SK-N-SH treated with all-trans-retinoic acid at 6 μM for 48 hours (cell line): ENCODE data around the gene FMC1.

Experiments
- ATAC-seq: fragments of 200-7000 bp; cut with Tn5 transposase; 3 replicates; pipeline ENCODE4 v1.9.1; 2020; ENCODE audit warnings: mild to moderate bottlenecking, moderate library complexity
- ARNTL ChIP-seq: fragments of 450-650 bp; formaldehyde crosslinking; IDR thresholded peaks from 2 replicates; pipeline ENCODE4 v1.5.0; 2020; ENCODE audit warnings: low read depth, mild to moderate bottlenecking, moderate library complexity, borderline replicate concordance
- BACH2 ChIP-seq: fragments of 250-450 bp; sonication (Bioruptor Pico); IDR thresholded peaks from 2 replicates; pipeline ENCODE4 v1.9.0; 2021; ENCODE audit warnings: mild to moderate bottlenecking, borderline replicate concordance
- CREB5 ChIP-seq: fragments of 250-450 bp; sonication (Bioruptor Pico); IDR thresholded peaks from 2 replicates; pipeline ENCODE4 v1.5.1; 2020; ENCODE audit warnings: low read depth, mild to moderate bottlenecking, moderate library complexity
- CSDC2 ChIP-seq: fragments of 250-450 bp; sonication (Bioruptor Pico); IDR thresholded peaks from 2 replicates; pipeline ENCODE4 v1.5.0; 2020; ENCODE audit warnings: mild to moderate bottlenecking, moderate library complexity
- CSRNP3 ChIP-seq: fragments of 250-450 bp; sonication (Bioruptor Pico); IDR thresholded peaks from 2 replicates; pipeline ENCODE4 v1.5.1; 2021; ENCODE audit warnings: mild to moderate bottlenecking, moderate library complexity
- ESRRG ChIP-seq: fragments of 250-450 bp; sonication (Bioruptor Pico); IDR thresholded peaks from 2 replicates; pipeline ENCODE4 v1.6.1; 2021; ENCODE audit warnings: mild to moderate bottlenecking
- ISL1 ChIP-seq: fragments of 250-450 bp; sonication (Bioruptor Pico); IDR thresholded peaks from 2 replicates; pipeline ENCODE4 v2.1.2; 2022; ENCODE audit warnings: mild to moderate bottlenecking, moderate library complexity
- OSR1 ChIP-seq: fragments of 250-450 bp; sonication (Bioruptor Pico); IDR thresholded peaks from 2 replicates; pipeline ENCODE4 v1.8.0; 2022; ENCODE audit warnings: moderate library complexity, mild to moderate bottlenecking, inconsistent platforms
- PATZ1 ChIP-seq: fragments of 250-450 bp; sonication (Bioruptor Pico); IDR thresholded peaks from 2 replicates; pipeline ENCODE4 v1.8.0; 2020; ENCODE audit warnings: mild to moderate bottlenecking, moderate library complexity, borderline replicate concordance
- POU6F1 ChIP-seq: fragments of 250-450 bp; sonication (Bioruptor Pico); IDR thresholded peaks from 2 replicates; pipeline ENCODE4 v1.8.0; 2021; ENCODE audit warnings: low read depth, mild to moderate bottlenecking, moderate library complexity, borderline replicate concordance
- PPARA ChIP-seq: fragments of 250-450 bp; sonication (Bioruptor Pico); IDR thresholded peaks from 2 replicates; pipeline ENCODE4 v1.5.0; 2020; ENCODE audit warnings: mild to moderate bottlenecking, borderline replicate concordance
- RARB ChIP-seq: fragments of 250-450 bp; sonication (Bioruptor Pico); IDR thresholded peaks from 2 replicates; pipeline ENCODE4 v1.8.0; 2021; ENCODE audit warnings: mild to moderate bottlenecking, moderate library complexity
- SNAI2 ChIP-seq: fragments of 250-450 bp; sonication (Bioruptor Pico); IDR thresholded peaks from 2 replicates; pipeline ENCODE4 v1.5.0; 2020; ENCODE audit warnings: mild to moderate bottlenecking, moderate library complexity
- TCF4 ChIP-seq: fragments of 250-450 bp; sonication (Bioruptor Pico); IDR thresholded peaks from 2 replicates; pipeline ENCODE4 v1.8.0; 2021; ENCODE audit warnings: mild to moderate bottlenecking, moderate library complexity, borderline replicate concordance
- TOX ChIP-seq: fragments of 250-450 bp; sonication (Bioruptor Pico); IDR thresholded peaks from 2 replicates; pipeline ENCODE4 v1.8.0; 2021; ENCODE audit warnings: mild to moderate bottlenecking, moderate library complexity, borderline replicate concordance
- TSHZ2 ChIP-seq: fragments of 250-450 bp; sonication (Bioruptor Pico); IDR thresholded peaks from 2 replicates; pipeline ENCODE4 v1.5.0; 2020; ENCODE audit warnings: mild to moderate bottlenecking, moderate library complexity
- ZC3H10 ChIP-seq: fragments of 250-450 bp; sonication (Bioruptor Pico); IDR thresholded peaks from 2 replicates; pipeline ENCODE4 v1.5.1; 2021; ENCODE audit warnings: mild to moderate bottlenecking, moderate library complexity
- ZFP3 ChIP-seq: fragments of 250-450 bp; sonication (Bioruptor Pico); IDR thresholded peaks from 2 replicates; pipeline ENCODE4 v1.5.0; 2020; ENCODE audit warnings: mild to moderate bottlenecking, moderate library complexity
- ZFP30 ChIP-seq: fragments of 450-650 bp; formaldehyde crosslinking; IDR thresholded peaks from 2 replicates; pipeline ENCODE4 v1.5.0; 2022; ENCODE audit warnings: mild to moderate bottlenecking, moderate library complexity
- ZNF70 ChIP-seq: fragments of 450-650 bp; formaldehyde crosslinking; IDR thresholded peaks from 2 replicates; pipeline ENCODE4 v1.5.0; 2020; ENCODE audit warnings: mild to moderate bottlenecking, moderate library complexity
- ZNF8 ChIP-seq: fragments of 450-650 bp; formaldehyde crosslinking; IDR thresholded peaks from 2 replicates; pipeline ENCODE4 v1.5.0; 2020; ENCODE audit warnings: mild to moderate bottlenecking, moderate library complexity

The FMC1 gene

GRCh38 chr7:139362302-139362701, 21.2 kb downstream of the FMC1 start:
- ATAC-seq = no peak
- TF ChIP-seq ZC3H10 (CRISPR knock-in tag) (no peak), TOX (CRISPR knock-in tag) (no peak), OSR1 (no peak), ARNTL (CRISPR knock-in tag) (no peak), PPARA (CRISPR knock-in tag) (no peak), CREB5 (CRISPR knock-in tag) (no peak), ZFP30 (CRISPR knock-in tag) (no peak)

GRCh38 chr7:139362981-139363380, 21.8 kb downstream of the FMC1 start:
- TF ChIP-seq BACH2 (CRISPR knock-in tag) = no peak
- no peak for TF ChIP-seq ISL1 (CRISPR knock-in tag)
- TF ChIP-seq PATZ1 (CRISPR knock-in tag) = no peak
- TF ChIP-seq CREB5 (CRISPR knock-in tag) = no peak
- no peak for TF ChIP-seq ZFP30 (CRISPR knock-in tag)
- no peak for TF ChIP-seq SNAI2 (CRISPR knock-in tag)
- no peak for TF ChIP-seq POU6F1 (CRISPR knock-in tag)
- TF ChIP-seq TOX (CRISPR knock-in tag) = no peak
- TF ChIP-seq TCF4 = no peak
- no peak for ATAC-seq

- TF ChIP-seq ZFP3 (CRISPR knock-in tag) (no peak), PATZ1 (CRISPR knock-in tag) (no peak), TOX (CRISPR knock-in tag) (no peak), PPARA (CRISPR knock-in tag) (no peak), ZFP30 (CRISPR knock-in tag) (no peak), TCF4 (no peak), ARNTL (CRISPR knock-in tag) (no peak), ZC3H10 (CRISPR knock-in tag) (no peak), ZNF8 (CRISPR knock-in tag) (no peak), ESRRG (CRISPR knock-in tag) (no peak), RARB (CRISPR knock-in tag) (no peak), OSR1 (no peak), CSRNP3 (CRISPR knock-in tag) (no peak), ZNF70 (CRISPR knock-in tag) (no peak), CSDC2 (CRISPR knock-in tag) (no peak), POU6F1 (CRISPR knock-in tag) (no peak), BACH2 (CRISPR knock-in tag) (no peak), TSHZ2 (no peak)
- no peak for ATAC-seq
Measured at GRCh38 chr7:139365336-139365735, 24.2 kb downstream of the FMC1 start.
